ENCODE data around the gene ZNF200.
"Not testable (repeated sequence)": the region's sequence is repeated elsewhere in the genome, so short reads cannot be mapped to it uniquely, and the experiment has no call there.

Gene ZNF200

GRCh38 chr16:3234857-3235561 lies at the start of gene ZNF200:
TSS of gene ZNF200 (minus strand) at chr16:3235158. CDS start at chr16:3233755, 1,403 bp downstream.
- DNase-seq (ENCODE audit: low read depth): peak; percentile 84

- DNase-seq (ENCODE audit: low read depth): no peak
Measured at GRCh38 chr16:3283543-3284447, 48.8 kb upstream of the ZNF200 start.

- DNase-seq (ENCODE audit: low read depth): peak; percentile 84
Measured at GRCh38 chr16:3282730-3283542, 48.0 kb upstream of the ZNF200 start, which contains the start of gene ZNF263. TSS of gene ZNF263 (plus strand) at chr16:3283491. CDS start at chr16:3283819, 328 bp downstream.

- DNase-seq (ENCODE audit: low read depth): no peak
Measured at GRCh38 chr16:3282103-3282729, 47.3 kb upstream of the ZNF200 start.

- DNase-seq (ENCODE audit: low read depth): no peak
Measured at GRCh38 chr16:3281222-3281820, 46.4 kb upstream of the ZNF200 start.

- no peak for DNase-seq (ENCODE audit: low read depth)
Measured at GRCh38 chr16:3276679-3277078, 41.7 kb upstream of the ZNF200 start.

- DNase-seq (ENCODE audit: low read depth): no peak
Measured at GRCh38 chr16:3274947-3275346, 40.0 kb upstream of the ZNF200 start.

GRCh38 chr16:3274490-3274889 lies 39.5 kb upstream of the ZNF200 start:
- no peak for DNase-seq (ENCODE audit: low read depth)

GRCh38 chr16:3271281-3271680 lies 36.3 kb upstream of the ZNF200 start:
- DNase-seq (ENCODE audit: low read depth): not testable (repeated sequence)

GRCh38 chr16:3270718-3271117 lies 35.8 kb upstream of the ZNF200 start:
- not testable (repeated sequence) for DNase-seq (ENCODE audit: low read depth)

- no peak for DNase-seq (ENCODE audit: low read depth)
Measured at GRCh38 chr16:3268294-3268693, 33.3 kb upstream of the ZNF200 start.

GRCh38 chr16:3266873-3267537 lies 32.0 kb upstream of the ZNF200 start:
- no peak for DNase-seq (ENCODE audit: low read depth)

GRCh38 chr16:3264137-3265036 lies 29.4 kb upstream of the ZNF200 start:
- DNase-seq (ENCODE audit: low read depth): peak; percentile 92

GRCh38 chr16:3262517-3262916 lies 27.6 kb upstream of the ZNF200 start:
- DNase-seq (ENCODE audit: low read depth): no peak

- no peak for DNase-seq (ENCODE audit: low read depth)
Measured at GRCh38 chr16:3259836-3260235, 24.9 kb upstream of the ZNF200 start.

- DNase-seq (ENCODE audit: low read depth): no peak
Measured at GRCh38 chr16:3256866-3257465, 22.0 kb upstream of the ZNF200 start.

GRCh38 chr16:3256146-3256865 lies 21.3 kb upstream of the ZNF200 start, which contains the start of gene MEFV:
TSS of gene MEFV (minus strand) at chr16:3256633. CDS start at chr16:3256587, 46 bp downstream.
- no peak for DNase-seq (ENCODE audit: low read depth)

- DNase-seq (ENCODE audit: low read depth): no peak
Measured at GRCh38 chr16:3254309-3254708, 19.4 kb upstream of the ZNF200 start.
